ENCODE results near the gene OBSCN. TPM values are rescaled to one million over a fixed set of nuclear protein-coding genes. Genes with fewer than 3 reads are reported as not detected.

OBSCN gene
- total RNA-seq, 1 experiment from 2014 or later: 10.5 TPM

GRCh38 chr1:228262475-228262874 is 54.6 kb downstream of the OBSCN start:
- Histone ChIP-seq H3K9me3 (ENCODE audit: control insufficient read depth, insufficient read depth, low read depth, low read length) (no peaks in the 10 kb centered on the region), H3K4me1 (ENCODE audit: control insufficient read depth, insufficient read depth, low read length) (peaks cover 4% of the 10 kb centered on the region; the same call in 1 of the 2 replicates), H3K36me3 (ENCODE audit: control insufficient read depth, insufficient read depth, low read length) (no peaks in the 10 kb centered on the region), H3K27ac (ENCODE audit: low read length) (no peak overlapping the region), H3K4me3 (ENCODE audit: low read depth in 2 of 2, low read length in 2 of 2) (no peak overlapping the region), H3K27me3 (ENCODE audit: control insufficient read depth, insufficient read depth, low read length) (no peaks in the 10 kb centered on the region)
- CTCF ChIA-PET: no interaction called here
- intact Hi-C loops (cut with micrococcal nuclease; ENCODE audit: unreplicated experiment) (no loop called here), in situ Hi-C loops (cut with HindIII; ENCODE audit: low pct_unique_long_range_greater_than_20kb, low sequenced_read_pairs) (no loop called here)
- no peak for DNase-seq (ENCODE audit: low read depth, low spot score)
- BruUV-seq (replicated peaks): no TSS peak
- ATAC-seq: no peak
- POLR2A ChIA-PET: no interaction called here
- TF ChIP-seq POLR2AphosphoS5 (IDR thresholded peaks at IDR 0.05; ENCODE audit: low read depth, low read length): no peak
- TF ChIP-seq, protein P1, sequence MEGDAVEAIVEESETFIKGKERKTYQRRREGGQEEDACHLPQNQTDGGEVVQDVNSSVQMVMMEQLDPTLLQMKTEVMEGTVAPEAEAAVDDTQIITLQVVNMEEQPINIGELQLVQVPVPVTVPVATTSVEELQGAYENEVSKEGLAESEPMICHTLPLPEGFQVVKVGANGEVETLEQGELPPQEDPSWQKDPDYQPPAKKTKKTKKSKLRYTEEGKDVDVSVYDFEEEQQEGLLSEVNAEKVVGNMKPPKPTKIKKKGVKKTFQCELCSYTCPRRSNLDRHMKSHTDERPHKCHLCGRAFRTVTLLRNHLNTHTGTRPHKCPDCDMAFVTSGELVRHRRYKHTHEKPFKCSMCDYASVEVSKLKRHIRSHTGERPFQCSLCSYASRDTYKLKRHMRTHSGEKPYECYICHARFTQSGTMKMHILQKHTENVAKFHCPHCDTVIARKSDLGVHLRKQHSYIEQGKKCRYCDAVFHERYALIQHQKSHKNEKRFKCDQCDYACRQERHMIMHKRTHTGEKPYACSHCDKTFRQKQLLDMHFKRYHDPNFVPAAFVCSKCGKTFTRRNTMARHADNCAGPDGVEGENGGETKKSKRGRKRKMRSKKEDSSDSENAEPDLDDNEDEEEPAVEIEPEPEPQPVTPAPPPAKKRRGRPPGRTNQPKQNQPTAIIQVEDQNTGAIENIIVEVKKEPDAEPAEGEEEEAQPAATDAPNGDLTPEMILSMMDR (IDR thresholded peaks at IDR 0.05): no peak
- TF ChIP-seq, protein P2, sequence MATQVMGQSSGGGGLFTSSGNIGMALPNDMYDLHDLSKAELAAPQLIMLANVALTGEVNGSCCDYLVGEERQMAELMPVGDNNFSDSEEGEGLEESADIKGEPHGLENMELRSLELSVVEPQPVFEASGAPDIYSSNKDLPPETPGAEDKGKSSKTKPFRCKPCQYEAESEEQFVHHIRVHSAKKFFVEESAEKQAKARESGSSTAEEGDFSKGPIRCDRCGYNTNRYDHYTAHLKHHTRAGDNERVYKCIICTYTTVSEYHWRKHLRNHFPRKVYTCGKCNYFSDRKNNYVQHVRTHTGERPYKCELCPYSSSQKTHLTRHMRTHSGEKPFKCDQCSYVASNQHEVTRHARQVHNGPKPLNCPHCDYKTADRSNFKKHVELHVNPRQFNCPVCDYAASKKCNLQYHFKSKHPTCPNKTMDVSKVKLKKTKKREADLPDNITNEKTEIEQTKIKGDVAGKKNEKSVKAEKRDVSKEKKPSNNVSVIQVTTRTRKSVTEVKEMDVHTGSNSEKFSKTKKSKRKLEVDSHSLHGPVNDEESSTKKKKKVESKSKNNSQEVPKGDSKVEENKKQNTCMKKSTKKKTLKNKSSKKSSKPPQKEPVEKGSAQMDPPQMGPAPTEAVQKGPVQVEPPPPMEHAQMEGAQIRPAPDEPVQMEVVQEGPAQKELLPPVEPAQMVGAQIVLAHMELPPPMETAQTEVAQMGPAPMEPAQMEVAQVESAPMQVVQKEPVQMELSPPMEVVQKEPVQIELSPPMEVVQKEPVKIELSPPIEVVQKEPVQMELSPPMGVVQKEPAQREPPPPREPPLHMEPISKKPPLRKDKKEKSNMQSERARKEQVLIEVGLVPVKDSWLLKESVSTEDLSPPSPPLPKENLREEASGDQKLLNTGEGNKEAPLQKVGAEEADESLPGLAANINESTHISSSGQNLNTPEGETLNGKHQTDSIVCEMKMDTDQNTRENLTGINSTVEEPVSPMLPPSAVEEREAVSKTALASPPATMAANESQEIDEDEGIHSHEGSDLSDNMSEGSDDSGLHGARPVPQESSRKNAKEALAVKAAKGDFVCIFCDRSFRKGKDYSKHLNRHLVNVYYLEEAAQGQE (IDR thresholded peaks at IDR 0.05; ENCODE audit: insufficient read depth in 1 of 2, low read depth in 2 of 2, low read length in 1 of 2): no peak
- no peak for TF ChIP-seq SIN3A (IDR thresholded peaks at IDR 0.05; ENCODE audit: borderline replicate concordance, insufficient read depth, low read depth, low read length)
- no peak for TF ChIP-seq TCF7L2 (IDR thresholded peaks at IDR 0.05; ENCODE audit: low read depth, low read length)

DNA sequence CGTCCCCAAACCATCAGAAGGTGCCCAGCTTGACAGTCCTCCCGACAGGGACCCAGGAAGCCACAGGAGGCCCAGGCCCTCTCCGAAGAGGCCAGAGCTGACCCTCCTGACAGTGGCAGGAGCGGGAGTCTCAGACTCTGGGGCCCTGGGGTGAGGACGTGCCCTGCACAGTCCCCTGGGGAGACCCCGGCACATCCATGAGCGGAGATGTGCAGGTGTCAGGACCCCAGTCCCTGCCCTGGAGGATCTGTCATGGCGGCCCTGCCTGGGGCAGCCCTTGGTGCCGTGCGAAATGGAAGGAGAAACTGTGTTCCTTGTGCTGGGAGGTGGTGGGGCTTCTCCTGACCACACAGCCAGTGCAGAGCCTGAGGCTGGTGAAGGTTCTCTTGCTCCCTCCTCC is 55.8 kb downstream of the OBSCN start:
- ATAC-seq (no peak), DNase-seq (ENCODE audit: low read depth, low spot score) (no peak)
- Histone ChIP-seq H3K27me3 (ENCODE audit: control insufficient read depth, insufficient read depth, low read length) (no peaks in the 10 kb centered on the region), H3K4me1 (ENCODE audit: control insufficient read depth, insufficient read depth, low read length) (peaks cover 4% of the 10 kb centered on the region; the same call in 1 of the 2 replicates), H3K9me3 (ENCODE audit: control insufficient read depth, insufficient read depth, low read depth, low read length) (no peaks in the 10 kb centered on the region), H3K36me3 (ENCODE audit: control insufficient read depth, insufficient read depth, low read length) (no peaks in the 10 kb centered on the region), H3K4me3 (ENCODE audit: low read depth in 2 of 2, low read length in 2 of 2) (no peak overlapping the region), H3K27ac (ENCODE audit: low read length) (no peak overlapping the region)
- BruUV-seq (replicated peaks): no TSS peak
- in situ Hi-C loops (cut with HindIII; ENCODE audit: low pct_unique_long_range_greater_than_20kb, low sequenced_read_pairs) (no loop called here), intact Hi-C loops (cut with micrococcal nuclease; ENCODE audit: unreplicated experiment) (no loop called here)
- no peak for TF ChIP-seq POLR2AphosphoS5 (IDR thresholded peaks at IDR 0.05; ENCODE audit: low read depth, low read length)
- TF ChIP-seq, protein P1 (IDR thresholded peaks at IDR 0.05): no peak
- TF ChIP-seq, protein P2 (IDR thresholded peaks at IDR 0.05; ENCODE audit: insufficient read depth in 1 of 2, low read depth in 2 of 2, low read length in 1 of 2): no peak
- TF ChIP-seq SIN3A (IDR thresholded peaks at IDR 0.05; ENCODE audit: borderline replicate concordance, insufficient read depth, low read depth, low read length): no peak
- TF ChIP-seq TCF7L2 (IDR thresholded peaks at IDR 0.05; ENCODE audit: low read depth, low read length): no peak
- ChIA-PET POLR2A (no interaction called here), CTCF (no interaction called here)
